GM21825 (cell line): ENCODE data around the gene BRCA1.
"Not testable (repeated sequence)": the region's sequence is repeated elsewhere in the genome, so short reads cannot be mapped to it uniquely, and the experiment has no call there.

Source experiments
- ATAC-seq: cut with Tn5 transposase; IDR thresholded peaks from one replicate; pipeline ENCODE4 v1.9.1; 2021; ENCODE audit warnings: mild to moderate bottlenecking, moderate library complexity; ENCODE audit not compliant: unreplicated experiment

Gene BRCA1

GRCh38 chr17:43125133-43125966 lies at the start of gene BRCA1:
BRCA1 (minus strand) TSS chr17:43125364; CDS start chr17:43124096, 1,268 bp downstream.
- peak; percentile 92 for ATAC-seq

DNA sequence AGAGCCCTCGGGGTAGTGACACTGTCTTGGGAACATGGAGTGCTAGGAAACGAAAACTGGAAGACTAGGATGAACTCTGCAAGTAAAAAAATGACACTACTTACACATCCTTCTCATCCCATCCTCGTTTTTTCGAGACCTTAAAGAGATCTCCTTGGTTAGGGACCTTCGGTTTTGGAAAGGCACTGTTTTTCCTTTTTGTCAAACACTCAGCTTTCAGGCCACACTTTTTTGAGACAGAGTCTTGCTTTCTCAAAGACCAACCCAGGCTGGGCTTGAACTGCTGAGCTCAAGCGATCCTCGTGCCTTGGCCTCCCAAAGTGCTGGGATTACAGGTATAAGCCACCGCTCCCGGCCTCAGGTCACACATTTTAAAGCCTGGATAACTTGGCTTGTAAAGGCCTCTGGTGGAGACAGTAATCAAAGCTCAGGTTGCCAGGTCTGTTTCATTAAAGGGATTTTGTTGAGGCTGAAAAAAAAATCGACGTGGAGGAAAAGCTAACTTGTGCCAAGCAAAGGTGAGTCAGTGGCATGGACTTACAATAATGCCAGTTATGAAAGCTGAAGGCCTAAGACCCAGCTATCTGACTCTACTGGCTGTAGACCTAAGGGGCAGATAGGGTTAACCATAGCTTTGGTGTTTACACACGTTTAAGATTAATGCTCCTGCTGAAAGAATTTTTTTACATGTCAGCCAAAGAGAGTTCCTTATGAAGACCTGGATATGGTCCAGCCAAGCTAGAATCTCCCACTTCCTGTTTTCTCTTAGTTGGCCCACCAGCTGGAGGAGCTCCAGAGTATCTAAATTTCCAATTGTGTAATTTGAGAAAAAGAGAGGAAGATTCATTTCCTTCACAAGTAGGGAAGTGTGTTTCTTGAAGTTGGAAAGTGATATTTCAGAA lies 46.7 kb upstream of the BRCA1 start:
- ATAC-seq, result no peak

DNA sequence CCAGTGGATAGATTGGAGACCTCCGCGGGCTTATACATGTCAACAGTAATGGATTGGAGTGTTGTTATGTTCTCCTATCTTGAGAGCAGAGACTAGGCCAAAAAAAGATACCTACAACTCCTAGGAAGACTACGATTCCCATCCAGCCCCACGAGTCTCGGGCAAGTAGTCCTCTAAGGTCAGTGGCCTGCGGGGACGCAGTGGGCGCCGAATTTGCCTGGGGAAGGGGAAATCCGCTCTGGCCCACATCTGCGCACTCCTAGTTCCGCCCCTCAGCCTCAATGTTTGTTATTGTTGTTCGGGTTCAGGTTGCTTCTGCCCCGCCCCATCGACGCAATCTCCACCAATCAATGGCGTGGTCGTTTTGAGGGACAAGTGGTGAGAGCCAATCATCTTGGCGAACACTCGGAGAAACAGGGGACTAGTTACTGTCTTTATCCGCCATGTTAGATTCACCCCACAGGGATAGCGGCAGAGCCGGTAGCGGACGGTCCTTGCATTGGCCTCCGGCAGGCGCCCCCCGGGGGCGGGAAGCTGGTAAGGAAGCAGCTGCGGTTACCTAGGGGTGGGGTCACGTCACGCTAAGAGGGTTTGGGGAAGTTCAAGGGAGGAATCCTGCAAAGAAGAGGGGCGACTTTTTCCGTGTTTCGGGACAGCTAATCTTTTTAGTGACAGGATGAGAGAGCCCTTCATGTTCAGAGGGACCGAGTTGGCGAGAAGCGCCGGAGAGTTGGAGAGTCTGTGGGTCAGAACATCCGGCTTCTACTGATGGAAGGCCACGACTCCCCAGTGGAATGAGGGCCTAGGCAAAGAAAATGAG lies 45.8 kb upstream of the BRCA1 start, which contains the start of gene NBR1:
NBR1 (plus strand) TSS at position 449 of the 820 bp plus-strand sequence. CDS start 4,586 bp downstream, outside the sequence.
- peak; percentile 70 for ATAC-seq

DNA sequence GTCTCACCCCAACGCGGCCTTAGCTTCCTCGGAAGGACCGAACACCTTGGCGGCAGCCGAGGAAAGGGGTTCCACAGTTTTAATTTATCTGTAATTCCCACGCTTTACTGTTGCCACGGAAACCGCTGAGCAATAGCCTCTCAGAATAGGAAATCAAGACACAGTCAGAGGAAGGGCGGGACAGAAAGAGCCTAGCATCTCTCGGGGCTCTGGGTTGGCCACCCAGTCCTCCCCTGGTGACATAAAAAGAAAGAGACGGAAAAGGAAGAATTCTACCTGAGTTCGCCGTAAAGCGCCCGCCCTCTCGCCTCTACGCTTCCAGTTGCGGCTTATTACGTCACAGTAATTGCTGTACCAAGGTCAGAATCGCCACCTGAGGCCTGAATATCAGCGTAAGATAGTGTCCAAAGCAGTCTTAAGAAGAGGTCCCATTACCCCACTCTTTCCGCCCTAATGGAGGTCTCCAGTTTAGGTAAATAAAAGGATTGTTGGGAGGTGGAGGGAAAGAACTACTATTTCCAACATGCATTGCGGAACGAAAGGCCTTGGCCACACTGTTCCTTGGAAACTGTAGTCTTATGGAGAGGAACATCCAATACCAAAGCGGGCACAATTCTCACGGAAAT lies 45.1 kb upstream of the BRCA1 start:
- ATAC-seq, result peak; percentile 53

- peak; percentile 17 for ATAC-seq
Measured at GRCh38 chr17:43169561-43170139, 44.5 kb upstream of the BRCA1 start.

- not testable (repeated sequence) for ATAC-seq
Measured at GRCh38 chr17:43165971-43166370, 40.8 kb upstream of the BRCA1 start.

DNA sequence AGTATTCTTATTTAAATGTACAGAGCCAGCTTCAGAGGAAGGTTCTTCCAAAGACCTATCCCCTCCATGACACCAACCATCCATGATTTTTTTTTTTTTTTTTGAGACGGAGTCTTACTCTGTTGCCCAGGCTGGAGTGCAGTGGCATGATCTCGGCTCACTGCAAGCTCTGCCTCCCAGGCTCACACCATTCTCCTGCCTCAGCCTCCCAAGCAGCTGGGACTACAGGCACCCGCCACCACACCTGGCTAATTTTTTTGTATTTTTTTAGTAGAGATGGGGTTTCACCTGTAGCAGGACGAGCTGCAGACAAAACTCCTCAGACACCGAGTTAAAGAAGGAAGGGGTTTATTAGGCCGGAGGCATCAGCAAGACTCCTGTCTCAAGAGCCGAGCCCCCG lies 34.8 kb upstream of the BRCA1 start:
- ATAC-seq, result not testable (repeated sequence)

DNA sequence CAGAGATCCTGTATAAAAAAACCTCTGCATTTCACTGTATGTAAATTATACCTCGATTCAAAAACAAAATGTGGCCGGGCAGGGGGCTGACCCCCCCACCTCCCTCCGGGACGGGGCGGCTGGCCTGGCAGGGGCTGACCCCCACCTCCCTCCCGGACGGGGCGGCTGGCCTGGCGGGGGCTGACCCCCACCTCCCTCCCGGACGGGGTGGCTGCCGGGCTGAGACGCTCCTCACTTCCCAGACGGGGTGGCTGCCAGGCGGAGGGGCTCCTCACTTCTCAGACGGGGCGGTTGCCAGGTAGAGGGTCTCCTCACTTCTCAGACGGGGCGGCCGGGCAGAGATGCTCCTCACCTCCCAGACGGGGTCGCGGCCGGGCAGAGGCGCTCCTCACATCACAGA lies 34.1 kb upstream of the BRCA1 start:
- not testable (repeated sequence) for ATAC-seq

GRCh38 chr17:43155666-43156065 lies 30.5 kb upstream of the BRCA1 start:
- no peak for ATAC-seq

GRCh38 chr17:43153197-43153835 lies 28.2 kb upstream of the BRCA1 start:
- ATAC-seq, result not testable (repeated sequence)

DNA sequence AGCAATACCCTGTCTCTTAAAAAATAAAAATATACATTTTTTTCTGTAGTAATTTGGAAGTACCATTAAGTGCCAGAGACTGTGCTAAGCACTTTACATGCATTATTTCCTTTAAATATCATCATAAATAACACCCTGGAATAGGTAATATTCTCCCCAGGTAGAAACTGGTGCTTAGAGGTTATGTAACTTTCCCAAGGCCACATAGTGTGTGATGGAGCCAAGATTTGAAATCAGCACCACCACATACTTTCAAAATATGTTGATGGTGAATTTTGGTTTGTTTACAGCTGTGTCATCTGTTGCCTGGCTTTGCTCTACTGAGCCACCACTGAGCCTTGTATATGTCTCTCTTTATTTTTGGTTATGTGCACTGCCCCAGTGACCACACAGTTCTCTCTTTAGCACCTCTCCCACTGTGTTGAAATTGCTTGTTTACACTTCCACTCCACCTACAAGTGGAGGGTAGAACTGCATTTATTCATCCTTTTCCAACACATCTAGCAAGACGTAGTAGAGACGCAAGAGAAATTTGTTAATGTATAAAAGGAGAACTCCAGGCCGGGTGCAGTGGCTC lies 26.8 kb upstream of the BRCA1 start:
- ATAC-seq, result no peak

DNA sequence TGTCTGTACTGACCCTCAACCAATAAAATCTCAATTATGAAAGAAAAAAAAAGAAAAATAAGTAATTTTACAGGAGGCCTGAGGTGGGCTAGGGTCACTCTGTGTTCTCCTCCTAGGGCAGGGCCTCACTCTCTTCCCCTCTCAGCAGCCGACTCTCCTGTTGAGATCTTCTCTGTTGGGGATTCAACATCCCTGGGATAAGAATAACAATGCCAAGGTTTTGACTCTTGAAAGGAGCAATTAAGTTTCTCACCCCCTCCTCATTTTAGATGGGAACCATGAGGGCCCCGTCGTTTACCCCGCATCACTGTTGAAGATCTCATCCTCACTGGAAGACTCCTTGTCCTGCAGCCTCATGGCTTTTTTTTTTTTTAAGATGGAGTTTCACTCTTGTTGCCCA lies 21.5 kb upstream of the BRCA1 start:
- ATAC-seq, result no peak

- no peak for ATAC-seq
Measured at GRCh38 chr17:43143201-43143600, 18.0 kb upstream of the BRCA1 start.

GRCh38 chr17:43142153-43142552 lies 17.0 kb upstream of the BRCA1 start:
- no peak for ATAC-seq

- ATAC-seq, result no peak
Measured at GRCh38 chr17:43140396-43141332, 15.5 kb upstream of the BRCA1 start.

- ATAC-seq, result not testable (repeated sequence)
Measured at GRCh38 chr17:43138531-43138930, 13.4 kb upstream of the BRCA1 start.

- not testable (repeated sequence) for ATAC-seq
Measured at GRCh38 chr17:43136574-43136973, 11.4 kb upstream of the BRCA1 start.

GRCh38 chr17:43135454-43135819 lies 10.3 kb upstream of the BRCA1 start:
- ATAC-seq, result no peak
